Gastroesophageal sphincter (tissue), 3 donors: ENCODE results near the gene PTH2R.

Source experiments
- CTCF ChIP-seq, 4 experiments: fragments of 200-600 bp in 2 of 4; fragments of 450-650 bp in 2 of 4; sonication (generic) in 1 of 4; IDR thresholded peaks; one replicate each; pipeline ENCODE4 v1.5.1; 2017 to 2019; ENCODE audit warnings: antibody characterized with exemption in 4 of 4, mild to moderate bottlenecking in 2 of 4, moderate library complexity in 2 of 4
- POLR2A ChIP-seq, 2 donors: fragments of 450-650 bp; IDR thresholded peaks; one replicate each; pipeline ENCODE4 v1.6.1; 2017; ENCODE audit warnings: antibody characterized with exemption in 2 of 2, mild to moderate bottlenecking in 2 of 2, moderate library complexity in 1 of 2

- TF ChIP-seq CTCF (IDR thresholded peaks at IDR 0.05) = no peak
- TF ChIP-seq POLR2A (IDR thresholded peaks at IDR 0.05) = no peak
Measured at GRCh38 chr2:208479342-208479741, 72.8 kb downstream of the PTH2R start.
